Spleen (tissue), 11 donors: ENCODE measurements around the gene CARS1. TPM values are rescaled to one million over a fixed set of nuclear protein-coding genes. Genes with fewer than 3 reads are reported as not detected.

ENCODE experiments used
- DNase-seq: peaks from one replicate; pipeline ENCODE4 v3.0.0-alpha.2; 2020
- H3K27ac ChIP-seq, 8 donors: fragments of 200-600 bp; sonication (generic) in 7 of 8; 1 replicate in 4 of 8; 2 replicates in 4 of 8; pipeline versions ENCODE4 v1.5.0 to v1.8.0; 2016 to 2021; ENCODE audit warnings: inconsistent platforms in 4 of 8, mild to moderate bottlenecking in 4 of 8, moderate library complexity in 1 of 8
- H3K27me3 ChIP-seq, 7 donors: fragments of 200-600 bp; sonication (generic) in 6 of 7; replicated peaks in 1 of 7; 1 replicate in 4 of 7; 2 replicates in 3 of 7; pipeline versions ENCODE4 v1.5.0 to v1.8.0; 2016 to 2021; ENCODE audit warnings: inconsistent platforms in 3 of 7, mild to moderate bottlenecking in 1 of 7
- H3K36me3 ChIP-seq, 6 donors: fragments of 200-600 bp; sonication (generic) in 5 of 6; 1 replicate in 4 of 6; 2 replicates in 2 of 6; pipeline versions ENCODE4 v1.5.0 to v1.8.0; 2016 to 2021; ENCODE audit warnings: inconsistent platforms in 2 of 6
- H3K4me1 ChIP-seq, 6 donors: fragments of 200-600 bp; sonication (generic) in 5 of 6; 1 replicate in 3 of 6; 2 replicates in 3 of 6; pipeline versions ENCODE4 v1.5.0 to v1.8.0; 2016 to 2021; ENCODE audit warnings: inconsistent platforms in 3 of 6
- H3K4me3 ChIP-seq, 8 donors: fragments of 200-600 bp; sonication (generic) in 7 of 8; 1 replicate in 4 of 8; 2 replicates in 4 of 8; pipeline versions ENCODE4 v1.5.0 to v1.8.0; 2016 to 2021; ENCODE audit warnings: inconsistent platforms in 4 of 8, mild to moderate bottlenecking in 4 of 8, moderate library complexity in 2 of 8
- H3K9me3 ChIP-seq, 8 donors: fragments of 200-600 bp; sonication (generic) in 7 of 8; 1 replicate in 4 of 8; 2 replicates in 4 of 8; pipeline versions ENCODE4 v1.5.0 to v1.8.0; 2016 to 2021; ENCODE audit warnings: inconsistent platforms in 4 of 8
- POLR2A ChIP-seq, 3 donors: fragments of 450-650 bp; IDR thresholded peaks; one replicate each; pipeline ENCODE4 v1.5.1; 2017; ENCODE audit warnings: antibody characterized with exemption in 3 of 3, mild to moderate bottlenecking in 1 of 3
- POLR2AphosphoS5 ChIP-seq, 3 donors: sonication (generic); formaldehyde crosslinking; IDR thresholded peaks; one replicate each; pipeline ENCODE4 v1.5.1; 2017; ENCODE audit warnings: antibody characterized with exemption in 3 of 3
- WGBS, 5 donors: extraction: QIAGEN DNeasy Blood & Tissue Kit in 3 of 5; methylation state at CpG; one replicate each; pipeline versions ENCODE4 v1.1.5 to v1.1.7; 2013 to 2018; 5-methylcytosine and 5-hydroxymethylcytosine counted together
- intact Hi-C: fragments of 100-400 bp; cut with DNase I; formaldehyde crosslinking; loops from one replicate; pipeline ENCODE4 v1.15.0; 2023; ENCODE audit warnings: low total_unique reads
- polyA plus RNA-seq, 3 donors: library from polyadenylated mRNA; stranded (reverse); fragments of 200-250 nt; gene quantifications; one replicate each; pipeline ENCODE4 v1.2.1, GENCODE V29; 2013
- total RNA-seq, 7 donors: library from RNA; depleted of rRNA in 3 of 7; stranded (reverse); fragments of >200 nt in 3 of 7; fragmentation: NEBNext Ultra II Directional in 4 of 7; extraction: Animal tissue kit (Norgen Biotek cat#: 25700) in 4 of 7; gene quantifications; one replicate each; pipeline versions ENCODE4 v1.1.0 to v1.2.1, GENCODE V29; 2016 to 2021
- TF ChIP-seq, protein P1 (sequence below), 11 experiments: fragments of 200-600 bp in 7 of 11; fragments of 450-650 bp in 4 of 11; sonication (generic) in 4 of 11; IDR thresholded peaks in 8 of 11; conservative IDR thresholded peaks in 3 of 11; 1 replicate in 7 of 11; 2 replicates in 4 of 11; pipeline versions ENCODE4 v1.4.0 to v1.8.0; 2016 to 2021; ENCODE audit warnings: antibody characterized with exemption in 11 of 11, inconsistent platforms in 4 of 11, mild to moderate bottlenecking in 1 of 11
- donor health status: healthy with polysubstance abuse.
- donor health status: DM: no; HTN: no; CAD: no; lungs with moderate emphysema.
- donor health status: DM: no; HTN: no; CAD: no.
- donor health status: Bipolar disorder and iron deficiency.
- donor health status: healthy.
- donor health status: DM: no; HTN: no; CAD: no.
- donor health status: DM: yes; HTN: yes; CAD: no.

CARS1 gene
- total and polyA plus RNA-seq, 10 donors = 18.6 to 64.9 (median 37.5) TPM

GRCh38 chr11:3080104-3080503 is 22.9 kb upstream of the CARS1 start:
- peaks cover 0 to 15% (median 0%) of the 10 kb centered on the region in 7 donors for H3K27me3 ChIP-seq
- H3K27ac ChIP-seq = no peak overlapping the region
- H3K9me3 ChIP-seq = no peaks in the 10 kb centered on the region
- no peaks in the 10 kb centered on the region for H3K36me3 ChIP-seq
- H3K4me1 ChIP-seq = no peaks in the 10 kb centered on the region
- intact Hi-C loops = no loop called here
- no peak for DNase-seq
- H3K4me3 ChIP-seq = no peak overlapping the region
- WGBS, 5 donors = 83 to 94% (median 90%) methylated on average over 1 of the region's 1 CpG
- no peak for TF ChIP-seq POLR2A (IDR thresholded peaks at IDR 0.05)
- TF ChIP-seq POLR2AphosphoS5 (IDR thresholded peaks at IDR 0.05) = no peak

DNA sequence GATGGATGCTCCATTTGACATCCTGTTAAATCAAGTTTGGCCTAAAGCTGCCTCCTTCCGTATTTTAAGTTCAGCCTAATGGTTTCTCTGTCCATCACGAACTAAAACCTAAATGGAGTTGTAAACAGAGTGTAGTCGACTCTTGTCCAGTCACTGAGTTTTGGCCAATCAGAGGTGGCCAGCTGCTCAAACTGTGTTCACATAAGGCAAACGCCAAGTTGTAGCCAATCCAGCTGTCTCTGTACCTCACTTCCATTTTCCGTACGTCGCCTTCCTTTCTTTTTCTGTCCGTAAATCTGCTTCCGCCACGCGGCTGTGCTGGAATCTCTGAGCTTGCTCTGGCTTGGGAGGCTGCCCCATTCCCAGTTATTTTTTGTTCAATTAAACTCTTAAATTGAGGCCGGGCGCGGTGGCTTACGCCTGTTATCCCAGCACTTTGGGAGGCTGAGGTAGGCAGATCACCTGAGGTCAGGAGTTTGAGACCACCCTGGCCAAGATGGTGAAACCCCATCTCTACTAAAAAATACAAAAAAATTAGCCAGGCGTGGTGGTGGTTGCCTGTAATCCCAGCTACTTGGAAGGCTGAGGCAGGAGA is 20.7 kb upstream of the CARS1 start:
- Histone ChIP-seq H3K4me3 (no peak overlapping the region), H3K4me1 (no peaks in the 10 kb centered on the region), H3K9me3 (no peaks in the 10 kb centered on the region), H3K27me3 (peaks cover 0 to 9% (median 0%) of the 10 kb centered on the region in 7 donors), H3K36me3 (no peaks in the 10 kb centered on the region), H3K27ac (no peak overlapping the region)
- DNase-seq = no peak
- intact Hi-C loops = loop anchor here (10.0 kb wide), 1 partner anchor 103 kb away; no protein-coding TSS in a partner anchor
- TF ChIP-seq POLR2AphosphoS5 (IDR thresholded peaks at IDR 0.05) = no peak
- TF ChIP-seq, protein P1, sequence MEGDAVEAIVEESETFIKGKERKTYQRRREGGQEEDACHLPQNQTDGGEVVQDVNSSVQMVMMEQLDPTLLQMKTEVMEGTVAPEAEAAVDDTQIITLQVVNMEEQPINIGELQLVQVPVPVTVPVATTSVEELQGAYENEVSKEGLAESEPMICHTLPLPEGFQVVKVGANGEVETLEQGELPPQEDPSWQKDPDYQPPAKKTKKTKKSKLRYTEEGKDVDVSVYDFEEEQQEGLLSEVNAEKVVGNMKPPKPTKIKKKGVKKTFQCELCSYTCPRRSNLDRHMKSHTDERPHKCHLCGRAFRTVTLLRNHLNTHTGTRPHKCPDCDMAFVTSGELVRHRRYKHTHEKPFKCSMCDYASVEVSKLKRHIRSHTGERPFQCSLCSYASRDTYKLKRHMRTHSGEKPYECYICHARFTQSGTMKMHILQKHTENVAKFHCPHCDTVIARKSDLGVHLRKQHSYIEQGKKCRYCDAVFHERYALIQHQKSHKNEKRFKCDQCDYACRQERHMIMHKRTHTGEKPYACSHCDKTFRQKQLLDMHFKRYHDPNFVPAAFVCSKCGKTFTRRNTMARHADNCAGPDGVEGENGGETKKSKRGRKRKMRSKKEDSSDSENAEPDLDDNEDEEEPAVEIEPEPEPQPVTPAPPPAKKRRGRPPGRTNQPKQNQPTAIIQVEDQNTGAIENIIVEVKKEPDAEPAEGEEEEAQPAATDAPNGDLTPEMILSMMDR (IDR thresholded peaks at IDR 0.05 in 8 of 11, conservative IDR thresholded peaks at IDR 0.05 in 3 of 11) = no peak
- no peak for TF ChIP-seq POLR2A (IDR thresholded peaks at IDR 0.05)
- WGBS, 5 donors = 82 to 89% (median 84%) methylated on average over 16 of the region's 16 CpGs

GRCh38 chr11:3077189-3077836 is 20.1 kb upstream of the CARS1 start:
- H3K9me3 ChIP-seq = no peaks in the 10 kb centered on the region
- WGBS, 5 donors = 82 to 86% (median 86%) methylated on average over 8 to 11 of the region's 11 CpGs
- intact Hi-C loops = loop anchor here (10.0 kb wide), 1 partner anchor 103 kb away; no protein-coding TSS in a partner anchor
- H3K36me3 ChIP-seq = no peaks in the 10 kb centered on the region
- DNase-seq = no peak
- peaks cover 0 to 9% (median 0%) of the 10 kb centered on the region in 7 donors for H3K27me3 ChIP-seq
- no peak overlapping the region for H3K27ac ChIP-seq
- H3K4me1 ChIP-seq = no peaks in the 10 kb centered on the region
- H3K4me3 ChIP-seq = no peak overlapping the region
- TF ChIP-seq POLR2AphosphoS5 (IDR thresholded peaks at IDR 0.05) = no peak
- TF ChIP-seq, protein P1 (IDR thresholded peaks at IDR 0.05 in 8 of 11, conservative IDR thresholded peaks at IDR 0.05 in 3 of 11) = no peak
- no peak for TF ChIP-seq POLR2A (IDR thresholded peaks at IDR 0.05)

DNA sequence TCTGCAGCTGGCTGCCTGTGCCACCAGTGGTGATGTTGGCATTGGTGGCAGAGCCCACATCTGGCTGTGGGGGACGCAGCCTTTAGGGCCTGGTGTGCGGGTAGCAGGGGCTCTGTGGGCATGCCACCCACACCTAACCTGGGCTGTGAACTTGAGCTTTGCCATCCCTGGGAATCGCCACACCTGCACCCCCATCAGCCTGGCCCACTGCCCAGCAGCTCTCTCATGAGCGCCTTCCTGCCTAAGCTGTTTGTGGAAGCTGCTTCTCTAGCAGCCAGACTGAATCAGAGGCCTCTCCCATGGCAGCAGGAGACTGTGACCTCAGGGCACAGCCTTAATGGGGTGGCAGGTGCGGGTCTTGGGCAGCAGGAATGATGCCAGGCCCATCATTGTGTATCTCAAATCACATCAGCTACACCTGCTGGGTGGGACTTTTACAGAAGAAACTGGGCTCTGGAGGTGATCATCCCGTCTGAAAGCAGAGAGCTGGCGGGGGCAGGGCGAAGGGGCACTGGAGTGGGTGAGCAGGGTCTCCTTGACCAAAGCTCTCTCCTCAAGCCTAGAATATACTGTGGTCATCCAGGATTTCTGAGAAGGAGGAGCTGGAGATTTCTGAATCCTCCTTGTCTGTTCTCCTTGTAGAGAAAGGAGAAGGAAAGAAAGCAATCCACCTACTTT is 17.8 kb upstream of the CARS1 start:
- H3K9me3 ChIP-seq = no peaks in the 10 kb centered on the region
- H3K27ac ChIP-seq = no peak overlapping the region
- H3K4me1 ChIP-seq = no peaks in the 10 kb centered on the region
- DNase-seq = no peak
- no peaks in the 10 kb centered on the region for H3K36me3 ChIP-seq
- TF ChIP-seq, protein P1 (IDR thresholded peaks at IDR 0.05 in 8 of 11, conservative IDR thresholded peaks at IDR 0.05 in 3 of 11) = no peak
- TF ChIP-seq POLR2A (IDR thresholded peaks at IDR 0.05) = no peak
- TF ChIP-seq POLR2AphosphoS5 (IDR thresholded peaks at IDR 0.05) = no peak
- H3K4me3 ChIP-seq = no peak overlapping the region
- peaks cover 0 to 9% (median 0%) of the 10 kb centered on the region in 7 donors for H3K27me3 ChIP-seq
- 71 to 86% (median 79%) methylated on average over 4 to 8 of the region's 8 CpGs for WGBS, 5 donors
- intact Hi-C loops = loop anchor here (10.0 kb wide), 1 partner anchor 100 kb away; no protein-coding TSS in a partner anchor
